PC-3 (cell line): ENCODE measurements around the gene KPNA5.

Source experiments
- CTCF ChIP-seq: fragments of 300-600 bp; sonication (generic); conservative IDR thresholded peaks from 2 replicates; pipeline ENCODE4 v1.5.1; 2017; ENCODE audit warnings: antibody characterized with exemption, low read depth, mild to moderate bottlenecking, low read length
- EZH2 ChIP-seq: fragments of 300-600 bp; sonication (generic); IDR thresholded peaks from one replicate; pipeline ENCODE4 v1.6.1; 2017; ENCODE audit warnings: antibody characterized with exemption, mild to moderate bottlenecking, low read length; ENCODE audit not compliant: unreplicated experiment
- EZH2phosphoT487 ChIP-seq: fragments of 300-600 bp; sonication (generic); IDR thresholded peaks from 2 replicates; pipeline ENCODE4 v1.6.1; 2018; ENCODE audit warnings: mild to moderate bottlenecking, antibody characterized with exemption, low read length, borderline replicate concordance

- TF ChIP-seq CTCF (no peak), EZH2phosphoT487 (no peak), EZH2 (no peak)
Observed at GRCh38 chr6:116762235-116762634, 81.2 kb downstream of the KPNA5 start.
